Colonic mucosa (tissue), 4 donors: ENCODE measurements around the gene KRTAP13-1. TPM values are rescaled to one million over a fixed set of nuclear protein-coding genes. Genes with fewer than 3 reads are reported as not detected.

Experiments
- DNase-seq: peaks from one replicate; pipeline ENCODE4 v3.0.0-alpha.2; 2020
- H3K27ac ChIP-seq: fragments of 200-600 bp; one replicate; pipeline ENCODE4 v1.8.0; 2021
- H3K27me3 ChIP-seq: fragments of 200-600 bp; one replicate; pipeline ENCODE4 v1.8.0; 2021
- H3K36me3 ChIP-seq: fragments of 200-600 bp; one replicate; pipeline ENCODE4 v1.8.0; 2021
- H3K4me1 ChIP-seq: fragments of 200-600 bp; one replicate; pipeline ENCODE4 v1.8.0; 2021; ENCODE audit warnings: mild to moderate bottlenecking
- H3K4me3 ChIP-seq: fragments of 200-600 bp; one replicate; pipeline ENCODE4 v1.8.0; 2021
- H3K9ac ChIP-seq, 2 donors: one replicate each; pipeline ENCODE4 v1.7.0; 2013; ENCODE audit warnings: control low read depth in 2 of 2, low read depth in 2 of 2, low read length in 2 of 2
- H3K9me3 ChIP-seq: fragments of 200-600 bp; one replicate; pipeline ENCODE4 v1.8.0; 2021
- intact Hi-C: fragments of 100-400 bp; cut with DNase I; formaldehyde crosslinking; loops from one replicate; pipeline ENCODE4 v1.14.1; 2022
- total RNA-seq, 2 donors: library from RNA; stranded (reverse); fragmentation: NEBNext Ultra II Directional in 1 of 2; extraction: Animal tissue kit (Norgen Biotek cat#: 25700) in 1 of 2; gene quantifications; one replicate each; pipeline ENCODE4 v1.2.1, GENCODE V29; 2021
- TF ChIP-seq, protein P1 (sequence below): fragments of 200-600 bp; IDR thresholded peaks from one replicate; pipeline ENCODE4 v1.8.0; 2022; ENCODE audit warnings: antibody characterized with exemption, mild to moderate bottlenecking
- donor health status: healthy.
- donor health status: DM: no; HTN: no; CAD: no.
- donor health status: DM: no; HTN: no; CAD: no.

Gene KRTAP13-1
- total RNA-seq, 2 donors from 2014 or later, result not detected

DNA sequence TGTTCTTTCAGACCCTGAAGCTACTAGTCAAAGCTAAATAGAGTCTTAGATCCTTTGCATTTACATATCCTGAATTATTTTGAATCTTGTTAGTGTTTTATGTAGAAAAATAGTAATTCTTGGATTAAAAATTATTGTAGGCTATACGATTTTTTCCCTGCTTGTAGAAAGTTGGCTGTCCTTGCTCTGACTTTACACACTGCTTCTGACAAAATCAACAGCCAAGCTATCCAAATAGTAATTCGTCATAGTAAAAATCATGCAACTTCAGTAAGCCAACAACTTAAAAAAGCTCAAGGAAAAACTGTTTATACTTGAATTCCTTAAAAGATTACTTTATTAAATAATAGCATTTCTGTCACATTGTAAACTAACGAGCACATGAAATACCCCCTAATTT, 39.9 kb upstream of the KRTAP13-1 start:
- Histone ChIP-seq H3K9ac (no peak overlapping the region), H3K4me3 (no peak overlapping the region), H3K27ac (no peak overlapping the region), H3K27me3 (no peaks in the 10 kb centered on the region), H3K36me3 (no peaks in the 10 kb centered on the region), H3K9me3 (no peaks in the 10 kb centered on the region), H3K4me1 (no peaks in the 10 kb centered on the region)
- TF ChIP-seq, protein P1, sequence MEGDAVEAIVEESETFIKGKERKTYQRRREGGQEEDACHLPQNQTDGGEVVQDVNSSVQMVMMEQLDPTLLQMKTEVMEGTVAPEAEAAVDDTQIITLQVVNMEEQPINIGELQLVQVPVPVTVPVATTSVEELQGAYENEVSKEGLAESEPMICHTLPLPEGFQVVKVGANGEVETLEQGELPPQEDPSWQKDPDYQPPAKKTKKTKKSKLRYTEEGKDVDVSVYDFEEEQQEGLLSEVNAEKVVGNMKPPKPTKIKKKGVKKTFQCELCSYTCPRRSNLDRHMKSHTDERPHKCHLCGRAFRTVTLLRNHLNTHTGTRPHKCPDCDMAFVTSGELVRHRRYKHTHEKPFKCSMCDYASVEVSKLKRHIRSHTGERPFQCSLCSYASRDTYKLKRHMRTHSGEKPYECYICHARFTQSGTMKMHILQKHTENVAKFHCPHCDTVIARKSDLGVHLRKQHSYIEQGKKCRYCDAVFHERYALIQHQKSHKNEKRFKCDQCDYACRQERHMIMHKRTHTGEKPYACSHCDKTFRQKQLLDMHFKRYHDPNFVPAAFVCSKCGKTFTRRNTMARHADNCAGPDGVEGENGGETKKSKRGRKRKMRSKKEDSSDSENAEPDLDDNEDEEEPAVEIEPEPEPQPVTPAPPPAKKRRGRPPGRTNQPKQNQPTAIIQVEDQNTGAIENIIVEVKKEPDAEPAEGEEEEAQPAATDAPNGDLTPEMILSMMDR, result no peak
- DNase-seq, result no peak
- intact Hi-C loops, result no loop called here

DNA sequence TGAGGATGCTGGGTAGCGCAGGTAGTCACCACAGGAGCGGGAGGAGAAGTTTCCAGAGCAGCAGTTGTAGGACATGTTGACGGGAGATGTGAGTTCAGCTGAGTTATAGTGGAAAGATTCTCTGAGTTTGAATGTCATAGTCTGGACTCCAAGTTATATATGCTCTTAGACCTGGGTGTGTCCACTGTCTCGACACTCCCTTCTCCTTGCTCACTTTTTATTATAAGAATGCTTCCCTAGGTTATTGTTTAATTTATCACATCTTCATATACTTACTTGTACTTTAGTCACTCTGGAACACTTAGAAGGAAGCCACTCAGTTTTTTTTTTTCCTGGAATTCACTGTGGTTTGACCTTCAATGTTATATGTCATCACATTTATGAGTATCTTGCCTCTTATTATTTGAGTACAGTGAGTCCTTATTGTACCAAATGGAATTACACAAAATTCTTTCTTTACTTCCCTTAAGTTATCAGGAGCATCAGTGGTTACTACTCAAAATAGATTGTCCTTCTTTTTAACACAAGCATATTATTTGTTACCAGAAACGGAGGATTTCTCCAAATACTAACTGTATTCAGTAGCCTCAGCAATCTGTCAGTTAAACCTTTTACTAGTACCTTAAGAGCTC, 23.6 kb upstream of the KRTAP13-1 start, which contains the start of gene KRTAP13-2:
Gene KRTAP13-2 (minus strand): TSS at position 133 of the 632 bp plus-strand sequence. CDS start 58 bp downstream, at position 75.
- intact Hi-C loops, result no loop called here
- Histone ChIP-seq H3K9me3 (no peaks in the 10 kb centered on the region), H3K36me3 (no peaks in the 10 kb centered on the region), H3K27me3 (no peaks in the 10 kb centered on the region), H3K4me3 (no peak within 1 kb of the TSS), H3K9ac (no peak within 1 kb of the TSS), H3K27ac (no peak within 1 kb of the TSS), H3K4me1 (no peaks in the 10 kb centered on the region)
- DNase-seq, result no peak
- TF ChIP-seq, protein P1, result no peak

DNA sequence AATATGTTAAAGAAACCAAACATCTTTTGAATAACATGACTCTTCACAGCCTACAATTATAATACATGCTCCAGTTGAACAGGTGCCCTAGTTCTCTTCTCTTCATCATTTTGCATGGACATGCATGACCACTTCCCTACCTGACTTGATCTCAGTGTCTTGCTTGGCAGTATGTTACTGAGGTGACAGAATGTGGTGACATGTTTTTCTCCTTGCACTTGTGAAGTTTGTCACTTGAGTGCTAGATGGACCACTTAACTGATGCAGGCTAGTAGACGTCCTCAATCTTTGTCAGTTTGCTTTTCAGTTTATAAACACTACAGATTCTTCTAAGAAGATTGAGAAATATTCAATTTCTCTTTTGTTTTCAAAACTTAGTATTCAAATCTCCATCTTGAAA, 13.6 kb upstream of the KRTAP13-1 start:
- no peaks in the 10 kb centered on the region for H3K9me3 ChIP-seq
- H3K4me3 ChIP-seq, result no peak overlapping the region
- TF ChIP-seq, protein P1, result no peak
- H3K27ac ChIP-seq, result no peak overlapping the region
- H3K4me1 ChIP-seq, result no peaks in the 10 kb centered on the region
- no peak for DNase-seq
- H3K9ac ChIP-seq, result no peak overlapping the region
- intact Hi-C loops, result no loop called here
- H3K36me3 ChIP-seq, result no peaks in the 10 kb centered on the region
- no peaks in the 10 kb centered on the region for H3K27me3 ChIP-seq

DNA sequence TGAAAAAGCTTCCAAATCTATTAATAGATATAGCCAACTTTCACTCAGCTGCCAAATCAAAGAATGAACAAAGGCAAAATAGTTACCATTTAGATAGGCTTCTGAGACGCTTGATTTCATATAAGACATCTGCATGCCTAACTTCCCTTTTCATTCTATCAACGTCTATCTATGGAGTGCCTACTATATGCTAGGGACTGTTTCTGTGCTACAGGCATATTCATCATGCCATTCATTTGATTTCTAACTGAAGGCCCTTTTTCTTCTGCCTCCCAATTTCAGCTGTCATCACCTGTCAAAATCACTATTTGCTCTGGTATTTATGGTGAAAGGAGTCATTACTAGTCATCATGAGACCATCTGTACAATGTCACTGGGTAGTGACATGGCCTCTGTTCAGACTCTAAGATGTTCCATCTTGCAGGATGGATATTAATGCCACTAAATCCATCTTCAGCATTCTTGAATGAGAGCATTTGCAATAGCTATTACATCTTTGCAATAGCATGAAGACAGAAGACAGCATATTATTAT, 4.3 kb upstream of the KRTAP13-1 start:
- H3K9ac ChIP-seq, result no peak overlapping the region
- TF ChIP-seq, protein P1, result no peak
- intact Hi-C loops, result no loop called here
- no peak overlapping the region for H3K27ac ChIP-seq
- no peak overlapping the region for H3K4me3 ChIP-seq
- no peak for DNase-seq
- H3K27me3 ChIP-seq, result no peaks in the 10 kb centered on the region
- no peaks in the 10 kb centered on the region for H3K9me3 ChIP-seq
- no peaks in the 10 kb centered on the region for H3K4me1 ChIP-seq
- H3K36me3 ChIP-seq, result no peaks in the 10 kb centered on the region

DNA sequence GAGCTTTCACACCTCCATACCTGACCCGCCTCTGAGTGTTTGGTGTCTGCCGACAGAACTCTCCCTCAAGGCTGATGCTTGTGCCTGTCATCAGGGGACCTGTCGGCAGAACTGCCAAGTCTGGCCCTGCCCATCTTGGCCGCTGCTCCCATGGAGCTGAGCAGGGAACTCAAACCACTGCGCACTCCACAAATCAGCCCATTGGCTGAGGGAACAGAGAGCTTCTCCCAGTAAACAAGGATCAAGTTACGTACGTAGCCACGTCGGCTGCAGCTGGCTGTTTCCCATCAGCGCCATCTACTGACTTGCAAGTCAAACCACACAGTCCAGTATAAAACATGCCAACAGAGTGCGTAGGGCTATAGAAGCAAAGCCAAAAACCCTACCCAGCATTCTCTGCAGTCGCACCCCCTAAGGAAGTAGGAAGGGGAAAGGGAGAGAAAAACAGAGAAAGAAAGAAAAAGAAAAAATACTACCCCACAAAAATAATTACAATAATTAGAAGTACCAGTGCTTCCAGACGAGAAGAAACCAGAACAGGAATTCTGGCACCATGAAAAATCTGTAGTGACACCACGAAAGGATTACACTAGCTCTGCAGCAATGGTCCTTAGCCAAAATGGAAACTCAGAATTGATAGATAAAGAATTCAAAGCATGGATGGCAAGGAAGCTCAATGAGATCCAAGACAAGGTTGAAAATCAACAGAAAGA, 13.1 kb downstream of the KRTAP13-1 start:
- Histone ChIP-seq H3K4me3 (no peak overlapping the region), H3K27ac (no peak overlapping the region), H3K9me3 (no peaks in the 10 kb centered on the region), H3K36me3 (no peaks in the 10 kb centered on the region), H3K27me3 (no peaks in the 10 kb centered on the region), H3K4me1 (no peaks in the 10 kb centered on the region), H3K9ac (no peak overlapping the region)
- TF ChIP-seq, protein P1, result peak; percentile 51
- intact Hi-C loops, result loop anchor here (5.0 kb wide), 1 partner anchor 67 kb away; no protein-coding TSS in a partner anchor
- peak; percentile 65 for DNase-seq
